Neural cell (in vitro differentiated cells): ENCODE results near the gene BTBD9. TPM values are rescaled to one million over a fixed set of nuclear protein-coding genes. Genes with fewer than 3 reads are reported as not detected.

Source experiments
- H2AFZ ChIP-seq: fragments of 200-600, 300-800 bp; sonication (generic), shearing (Covaris generic); 2 replicates; pipeline ENCODE4 v1.6.0; 2014; ENCODE audit warnings: low read depth, mild to moderate bottlenecking, antibody characterized with exemption, low read length, moderate library complexity
- H3F3A ChIP-seq: fragments of 200-600 bp; shearing (Covaris generic); 2 replicates; pipeline ENCODE4 v1.6.1; 2016; ENCODE audit warnings: mild to moderate bottlenecking, moderate library complexity, mixed read lengths, antibody characterized with exemption, low read length; ENCODE audit not compliant: insufficient read depth, poor library complexity, severe bottlenecking
- H3K27ac ChIP-seq: fragments of 200-600, 300-800 bp; sonication (generic), shearing (Covaris generic); 2 replicates; pipeline ENCODE4 v1.5.1; 2014; ENCODE audit warnings: mild to moderate bottlenecking, low read length, moderate library complexity
- H3K27me3 ChIP-seq: fragments of 300-800, 200-600 bp; sonication (generic), shearing (Covaris generic); 2 replicates; pipeline ENCODE4 v1.6.0; 2014; ENCODE audit warnings: mild to moderate bottlenecking, low read depth, low read length, moderate library complexity; ENCODE audit not compliant: insufficient read depth
- H3K36me3 ChIP-seq: fragments of 300-800, 200-600 bp; sonication (generic), shearing (Covaris generic); 2 replicates; pipeline ENCODE4 v1.5.1; 2014; ENCODE audit warnings: mild to moderate bottlenecking, antibody characterized with exemption, low read length, moderate library complexity; ENCODE audit not compliant: insufficient read depth
- H3K4me2 ChIP-seq: fragments of 300-800, 200-600 bp; sonication (generic), shearing (Covaris generic); 2 replicates; pipeline ENCODE4 v1.6.0; 2014; ENCODE audit warnings: mild to moderate bottlenecking, low read length
- H3K4me3 ChIP-seq: fragments of 300-800, 200-600 bp; sonication (generic), shearing (Covaris generic); 2 replicates; pipeline ENCODE4 v1.5.1; 2014; ENCODE audit warnings: mild to moderate bottlenecking, low read length, moderate library complexity
- H3K79me2 ChIP-seq: fragments of 200-600 bp; shearing (Covaris generic); replicated peaks from 2 replicates; pipeline ENCODE4 v1.6.0; 2014; ENCODE audit warnings: mild to moderate bottlenecking, low read length, moderate library complexity; ENCODE audit not compliant: insufficient read depth
- H3K9ac ChIP-seq: fragments of 300-800, 200-600 bp; sonication (generic), shearing (Covaris generic); 2 replicates; pipeline ENCODE4 v1.6.1; 2016; ENCODE audit warnings: mild to moderate bottlenecking, low read length, mixed read lengths
- H3K9me2 ChIP-seq: fragments of 200-600 bp; shearing (Covaris generic); 2 replicates; pipeline ENCODE4 v1.6.1; 2016; ENCODE audit warnings: mild to moderate bottlenecking, low read length, mixed read lengths; ENCODE audit not compliant: insufficient read depth
- H3K9me3 ChIP-seq: fragments of 200-600, 300-800 bp; sonication (generic), shearing (Covaris generic); 2 replicates; pipeline ENCODE4 v1.6.1; 2016; ENCODE audit warnings: mild to moderate bottlenecking, mixed run types, low read length, moderate library complexity, mixed read lengths
- H4K20me1 ChIP-seq: fragments of 200-600 bp; shearing (Covaris generic); 2 replicates; pipeline ENCODE4 v1.6.1; 2016; ENCODE audit warnings: mild to moderate bottlenecking, mixed run types; ENCODE audit not compliant: insufficient read depth
- CTCF ChIP-seq: fragments of 450-650 bp; IDR thresholded peaks from 2 replicates; pipeline ENCODE4 v1.5.1; 2014; ENCODE audit warnings: antibody characterized with exemption, mild to moderate bottlenecking, moderate library complexity; ENCODE audit not compliant: poor library complexity, severe bottlenecking
- EP300 ChIP-seq: fragments of 450-650 bp; conservative IDR thresholded peaks from 2 replicates; pipeline ENCODE4 v1.6.1; 2014; ENCODE audit warnings: antibody characterized with exemption, mild to moderate bottlenecking, moderate library complexity; ENCODE audit not compliant: poor library complexity, severe bottlenecking
- EZH2 ChIP-seq: fragments of 200-600, 300-800 bp; shearing (Covaris generic), sonication (generic); IDR thresholded peaks from 2 replicates; pipeline ENCODE4 v1.6.1; 2014; ENCODE audit warnings: antibody characterized with exemption, low read length, borderline replicate concordance, mild to moderate bottlenecking; ENCODE audit not compliant: insufficient read depth, poor library complexity, severe bottlenecking
- MXI1 ChIP-seq: fragments of 450-650 bp; conservative IDR thresholded peaks from 2 replicates; pipeline ENCODE4 v1.6.1; 2014; ENCODE audit warnings: antibody characterized with exemption, mild to moderate bottlenecking; ENCODE audit not compliant: poor library complexity, severe bottlenecking
- POLR2AphosphoS5 ChIP-seq: IDR thresholded peaks from 2 replicates; pipeline ENCODE4 v1.6.1; 2012
- RAD21 ChIP-seq: fragments of 450-650 bp; conservative IDR thresholded peaks from 2 replicates; pipeline ENCODE4 v1.6.1; 2014; ENCODE audit warnings: antibody characterized with exemption, mild to moderate bottlenecking, moderate library complexity
- REST ChIP-seq: IDR thresholded peaks from 2 replicates; pipeline ENCODE4 v1.6.1; 2012; ENCODE audit warnings: borderline replicate concordance
- SMC3 ChIP-seq: fragments of 450-650 bp; conservative IDR thresholded peaks from 2 replicates; pipeline ENCODE4 v1.6.1; 2014; ENCODE audit warnings: antibody characterized with exemption, mild to moderate bottlenecking, moderate library complexity; ENCODE audit not compliant: poor library complexity
- TAF1 ChIP-seq: IDR thresholded peaks from 2 replicates; pipeline ENCODE4 v1.6.1; 2012; ENCODE audit warnings: low read depth
- polyA plus RNA-seq: library from polyadenylated mRNA; depleted of rRNA; stranded (reverse); fragments of >200 nt; gene quantifications from 2 replicates; pipeline ENCODE4 v1.2.3, GENCODE V29; 2014

BTBD9 gene
- polyA plus RNA-seq, 1 donor from 2014 or later: 6.2 TPM

DNA sequence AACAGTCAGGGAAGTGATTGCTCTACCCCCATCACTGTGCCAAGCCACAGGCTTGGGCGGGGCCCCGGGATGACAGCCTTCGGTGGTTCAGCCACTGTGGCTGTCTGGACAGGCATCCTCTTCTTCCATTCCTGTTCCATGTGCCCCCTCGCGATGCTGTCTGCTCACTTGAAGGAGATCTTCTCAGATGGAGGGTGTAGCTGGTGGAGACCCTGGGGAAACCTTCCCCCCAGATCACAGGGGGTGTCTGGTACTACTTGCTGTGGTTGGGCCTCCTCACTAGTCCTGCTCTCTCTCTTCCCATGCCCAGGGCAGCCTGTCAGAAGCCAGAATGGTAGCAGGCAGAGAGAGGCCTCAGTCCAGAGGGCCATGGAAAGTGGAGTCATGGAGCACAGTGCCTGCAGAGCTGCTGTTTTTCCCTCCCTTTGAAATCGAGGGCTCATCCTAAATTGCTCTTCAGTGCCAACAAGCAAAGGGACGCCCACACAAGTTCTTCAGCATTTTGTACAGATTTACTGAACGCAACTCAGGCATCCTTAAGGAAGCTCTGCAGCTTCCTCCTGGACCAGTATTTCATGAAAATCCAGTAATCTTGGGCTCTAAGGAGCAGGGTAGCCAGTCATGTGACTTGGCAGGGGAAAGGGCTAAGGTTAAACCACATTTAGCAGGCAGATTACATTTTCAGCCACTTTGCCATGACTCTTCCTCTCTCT, 493.6 kb downstream of the BTBD9 start:
- Histone ChIP-seq H3K9me2 (no peaks in the 10 kb centered on the region), H3K4me2 (no peak overlapping the region), H3K36me3 (no peaks in the 10 kb centered on the region), H3K9ac (no peak overlapping the region), H3F3A (no peaks in the 10 kb centered on the region), H4K20me1 (no peaks in the 10 kb centered on the region), H3K27ac (no peak overlapping the region), H3K9me3 (no peaks in the 10 kb centered on the region), H3K79me2 (no peaks in the 10 kb centered on the region), H2AFZ (no peak overlapping the region), H3K27me3 (no peaks in the 10 kb centered on the region), H3K4me3 (no peak overlapping the region)
- TF ChIP-seq TAF1 (no peak), RAD21 (no peak), REST (no peak), EP300 (no peak), MXI1 (no peak), CTCF (no peak), POLR2AphosphoS5 (no peak), SMC3 (no peak), EZH2 (no peak)

- no peaks in the 10 kb centered on the region for H3K36me3 ChIP-seq
- no peak overlapping the region for H3K4me3 ChIP-seq
- H3K27me3 ChIP-seq: no peaks in the 10 kb centered on the region
- H3F3A ChIP-seq: no peaks in the 10 kb centered on the region
- H3K79me2 ChIP-seq: no peaks in the 10 kb centered on the region
- no peaks in the 10 kb centered on the region for H4K20me1 ChIP-seq
- H2AFZ ChIP-seq: no peak overlapping the region
- no peaks in the 10 kb centered on the region for H3K9me2 ChIP-seq
- H3K9ac ChIP-seq: no peak overlapping the region
- no peaks in the 10 kb centered on the region for H3K9me3 ChIP-seq
- no peak overlapping the region for H3K4me2 ChIP-seq
- TF ChIP-seq CTCF (no peak), EZH2 (no peak), MXI1 (no peak), REST (no peak), SMC3 (no peak), POLR2AphosphoS5 (no peak), TAF1 (no peak), RAD21 (no peak), EP300 (no peak)
- H3K27ac ChIP-seq: no peak overlapping the region
Measured at GRCh38 chr6:38144365-38144945, 495.3 kb downstream of the BTBD9 start.
